Renal cortex interstitium (tissue), 15 donors: ENCODE measurements around the gene HOXB4. TPM values are rescaled to one million over a fixed set of nuclear protein-coding genes. Genes with fewer than 3 reads are reported as not detected.
A peak's percentile ranks its signal among the peaks of the same experiment; 100 is the strongest.

Experiments used
- DNase-seq, 11 donors: peaks; one replicate each; pipeline ENCODE4 v3.0.0-alpha.2; 2013; ENCODE audit warnings: low read depth in 9 of 11, low spot score in 4 of 11; ENCODE audit errors: extremely low read depth in 1 of 11
- long read RNA-seq, 16 experiments: transcript quantifications; one replicate each; lab custom pipeline, GENCODE V29; 2026
- polyA plus RNA-seq, 3 donors: library from polyadenylated mRNA; unstranded; fragments of 120-200 nt; gene quantifications; one replicate each; pipeline ENCODE4 v1.2.1, GENCODE V29; 2013; ENCODE audit not compliant: insufficient read length in 3 of 3

The HOXB4 gene
- 10 to 100 TPM; 12.3 to 26.4 (median 15.6) TPM for polyA plus RNA-seq
- long read RNA-seq, donor 1, partial matches to known transcripts: 6 of 10 reads
- long read RNA-seq, donor 1, other reads (novel, unspliced or antisense): 0 of 10 reads
- long read RNA-seq, donor 2, transcript HOXB4-201 (2 exons, 3,757 nt): major isoform, 8 of 8 reads
- long read RNA-seq, donor 2, partial matches to known transcripts: 0 of 8 reads
- long read RNA-seq, donor 2, other reads (novel, unspliced or antisense): 0 of 8 reads
- long read RNA-seq, donor 3, transcript HOXB4-201 (2 exons, 3,757 nt): major isoform, 10 of 10 reads
- long read RNA-seq, donor 3, partial matches to known transcripts: 0 of 10 reads
- long read RNA-seq, donor 3, other reads (novel, unspliced or antisense): 0 of 10 reads
- long read RNA-seq, donor 4, partial matches to known transcripts: 0 of 4 reads
- long read RNA-seq, donor 4, other reads (novel, unspliced or antisense): 0 of 4 reads
- long read RNA-seq, donor 5: 0 reads
- long read RNA-seq, donor 6, partial matches to known transcripts: 0 of 4 reads
- long read RNA-seq, donor 6, other reads (novel, unspliced or antisense): 0 of 4 reads
- long read RNA-seq, donor 7, transcript HOXB4-201 (2 exons, 3,757 nt): major isoform, 8 of 8 reads
- long read RNA-seq, donor 7, partial matches to known transcripts: 0 of 8 reads
- long read RNA-seq, donor 7, other reads (novel, unspliced or antisense): 0 of 8 reads
- long read RNA-seq, donor 8: 0 reads
- long read RNA-seq, donor 9, partial matches to known transcripts: 0 of 3 reads
- long read RNA-seq, donor 9, other reads (novel, unspliced or antisense): 0 of 3 reads
- long read RNA-seq, donor 10, partial matches to known transcripts: 0 of 3 reads
- long read RNA-seq, donor 10, other reads (novel, unspliced or antisense): 0 of 3 reads
- long read RNA-seq, donor 11, partial matches to known transcripts: 0 of 3 reads
- long read RNA-seq, donor 11, other reads (novel, unspliced or antisense): 0 of 3 reads
- long read RNA-seq, donor 12, partial matches to known transcripts: 0 of 3 reads
- long read RNA-seq, donor 12, other reads (novel, unspliced or antisense): 0 of 3 reads
- long read RNA-seq, donor 13: 0 reads
- long read RNA-seq, donor 14, transcript HOXB4-201 (2 exons, 3,757 nt): major isoform, 5 of 5 reads
- long read RNA-seq, donor 14, partial matches to known transcripts: 0 of 5 reads
- long read RNA-seq, donor 14, other reads (novel, unspliced or antisense): 0 of 5 reads
- long read RNA-seq, donor 15, partial matches to known transcripts: 0 of 1 reads
- long read RNA-seq, donor 15, other reads (novel, unspliced or antisense): 0 of 1 reads
- long read RNA-seq, donor 16, transcript HOXB4-201 (2 exons, 3,757 nt): major isoform, 16 of 16 reads
- long read RNA-seq, donor 16, partial matches to known transcripts: 0 of 16 reads
- long read RNA-seq, donor 16, other reads (novel, unspliced or antisense): 0 of 16 reads

- DNase-seq: peak in 1 of 11 donors; percentile 85
Observed at GRCh38 chr17:48577946-48578615, at the start of gene HOXB4. HOXB4 (minus strand) TSS chr17:48578350; CDS start chr17:48578319, 31 bp downstream.

- no peak for DNase-seq
Observed at GRCh38 chr17:48627118-48627597, 49.0 kb upstream of the HOXB4 start.

DNA sequence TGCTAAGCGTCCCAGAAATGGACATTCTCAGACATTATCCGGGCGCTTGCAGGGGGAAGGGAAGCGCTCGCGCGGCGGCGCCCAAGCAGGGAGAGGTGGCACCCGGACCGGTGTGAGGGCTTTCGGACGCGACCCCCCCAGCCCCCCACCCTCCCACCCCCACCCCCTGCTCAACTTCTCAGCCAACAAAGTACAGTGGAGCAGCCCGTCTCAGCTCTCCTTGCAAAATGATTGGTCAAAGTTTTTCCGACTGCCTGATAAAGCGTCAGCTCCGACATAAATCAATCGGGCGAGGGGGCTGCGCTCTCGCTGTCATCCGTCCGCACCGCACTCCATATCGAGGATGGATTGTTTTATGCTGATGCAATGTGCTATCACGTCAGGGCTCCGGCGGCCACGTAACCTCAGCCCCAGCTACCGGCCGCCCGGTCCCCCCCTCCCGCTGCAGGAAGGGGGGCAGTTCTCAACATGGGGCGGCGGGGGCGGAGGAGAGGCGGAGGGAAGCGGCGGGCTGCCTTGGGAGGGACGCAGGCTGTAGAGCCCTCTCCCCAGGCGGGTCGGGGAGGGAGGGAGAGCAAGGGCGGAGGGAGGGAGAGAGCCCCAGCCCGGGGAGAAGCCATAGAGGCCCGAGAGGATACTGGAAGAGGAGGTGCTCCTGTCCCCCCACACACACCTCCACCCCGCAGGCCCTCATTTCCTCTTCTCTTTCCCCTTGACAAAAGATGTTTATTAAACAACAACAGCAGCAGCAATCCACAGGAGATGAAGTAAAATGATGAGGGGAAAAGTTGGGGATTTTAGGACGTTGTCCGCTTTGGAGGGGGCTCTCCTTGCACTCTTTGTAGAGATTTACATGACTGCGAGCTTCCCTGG is 48.3 kb upstream of the HOXB4 start, which contains the start of gene HOXB9:
TSS of gene HOXB9 (minus strand) at position 114 of the 873 bp plus-strand sequence. CDS start at position 25, 89 bp downstream.
- peak in 1 of 11 donors; percentile 87 for DNase-seq

DNA sequence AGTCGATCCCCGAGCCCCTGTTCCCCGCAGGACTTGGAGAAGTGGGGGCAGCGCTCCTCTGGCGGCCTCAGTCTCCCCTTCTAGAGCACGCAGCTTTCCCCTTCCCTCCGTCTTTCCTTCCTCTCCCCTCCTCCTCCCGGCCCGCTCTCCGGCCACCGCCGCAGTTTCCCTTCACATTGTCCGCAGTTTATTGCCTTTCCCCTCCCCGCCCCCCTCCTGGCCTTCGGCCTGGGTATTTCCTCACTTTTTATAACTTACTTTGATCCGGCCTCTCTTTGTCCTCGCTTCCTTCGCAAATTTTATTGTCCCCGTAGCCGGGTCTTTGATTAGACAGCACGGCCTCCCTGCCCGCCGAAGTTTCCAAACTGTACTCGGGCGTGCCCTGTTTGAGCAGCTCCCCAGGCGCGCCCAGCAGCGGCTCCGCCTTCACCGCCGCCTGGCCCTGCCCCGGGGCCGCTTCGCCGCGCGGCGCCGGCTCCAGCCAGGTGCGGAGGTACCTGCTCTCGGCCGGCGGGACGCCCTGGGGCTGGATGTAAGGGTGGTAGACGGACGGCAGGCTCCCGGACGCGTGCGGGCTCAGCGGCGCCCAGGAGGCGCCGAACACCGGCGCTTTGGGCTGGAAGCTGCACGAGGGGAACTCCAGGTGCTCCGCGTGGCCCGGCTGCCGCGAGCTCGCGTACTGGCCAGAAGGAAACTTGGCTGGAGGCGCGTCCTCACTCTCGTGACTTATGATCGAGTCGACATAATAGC is 47.5 kb upstream of the HOXB4 start:
- no peak for DNase-seq

DNA sequence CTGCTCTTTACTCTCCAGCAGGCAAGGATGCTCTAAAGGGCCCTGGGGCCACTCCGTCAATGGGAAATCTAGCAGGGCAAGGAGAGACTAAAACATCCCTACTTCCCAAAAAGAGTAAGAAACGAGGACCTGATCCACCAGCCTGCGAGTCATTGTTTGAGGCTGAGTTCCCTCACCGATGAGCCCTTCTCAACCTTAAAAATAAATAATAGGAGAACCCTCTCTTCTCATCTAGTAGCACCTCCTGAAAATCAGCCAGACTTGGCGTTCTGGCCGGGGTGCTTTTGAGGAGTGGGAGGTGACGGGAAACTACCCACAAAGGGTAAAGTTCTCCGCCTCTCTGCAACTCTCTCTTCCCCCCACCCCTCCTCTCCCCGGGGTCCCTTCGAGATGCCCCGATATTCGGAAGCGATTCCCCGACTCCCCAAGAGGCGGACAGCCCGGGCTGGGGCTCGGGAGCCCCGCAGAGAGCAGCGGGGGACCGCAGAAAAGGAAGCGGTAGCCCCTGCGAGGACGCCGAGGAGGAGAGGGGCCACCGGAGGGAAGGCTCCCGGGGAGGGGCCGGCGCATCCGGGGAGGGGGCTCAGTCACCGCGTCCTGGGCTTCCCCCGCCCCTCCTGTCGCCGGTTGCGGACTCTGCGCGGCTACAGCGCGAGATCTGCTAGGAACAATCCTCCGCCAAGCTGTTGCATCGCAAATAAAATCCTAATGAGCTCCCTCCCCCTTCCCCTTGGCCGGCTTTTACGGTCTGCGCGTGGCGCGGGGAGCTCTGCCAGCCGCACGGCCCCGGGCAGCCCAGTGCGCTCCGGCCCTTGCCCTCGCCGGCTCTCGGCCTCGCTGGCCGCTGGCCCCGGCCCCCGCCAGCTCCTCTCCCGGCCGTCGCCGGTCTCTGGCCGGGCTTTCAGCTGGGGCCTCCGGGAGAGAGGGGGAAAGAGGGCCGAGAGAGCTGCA is 46.7 kb upstream of the HOXB4 start:
- peak in 1 of 11 donors; percentile 11 for DNase-seq

- no peak for DNase-seq
Observed at GRCh38 chr17:48624118-48624517, 46.0 kb upstream of the HOXB4 start.

DNA sequence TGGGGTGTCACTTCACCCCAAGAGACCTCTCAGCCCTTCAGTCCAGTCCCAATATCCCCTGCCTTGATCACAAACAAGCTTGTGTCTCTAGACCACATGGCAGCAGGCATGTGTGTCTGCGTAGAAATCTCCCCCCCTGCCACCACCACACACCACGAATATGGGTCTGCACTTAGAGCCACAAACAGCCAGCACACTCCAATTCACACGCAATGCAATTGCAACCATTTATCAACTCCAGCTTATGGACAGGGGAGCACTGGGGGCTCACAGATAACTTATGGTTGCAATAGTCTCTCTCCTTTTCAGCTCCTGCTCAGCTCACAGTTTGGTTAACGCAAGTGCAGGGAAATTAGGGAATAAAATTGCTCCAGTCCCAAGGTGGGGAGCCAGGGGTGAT is 45.4 kb upstream of the HOXB4 start:
- no peak for DNase-seq

DNA sequence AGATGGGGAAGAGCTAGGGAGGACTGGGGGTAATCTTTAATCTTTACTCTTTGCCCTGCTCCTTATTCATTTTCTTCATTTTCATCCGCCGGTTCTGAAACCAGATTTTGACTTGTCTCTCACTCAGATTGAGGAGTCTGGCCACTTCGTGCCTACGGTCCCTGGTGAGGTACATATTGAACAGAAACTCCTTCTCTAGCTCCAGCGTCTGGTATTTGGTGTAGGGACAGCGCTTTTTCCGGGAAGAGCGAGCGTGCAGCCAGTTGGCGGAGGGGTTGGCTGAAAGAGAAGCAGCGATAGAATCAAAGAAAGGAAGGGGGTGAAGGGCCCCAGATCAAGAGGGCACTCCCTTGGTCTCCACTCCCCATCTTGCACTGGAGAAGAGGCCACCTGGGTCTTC is 44.7 kb upstream of the HOXB4 start:
- no peak for DNase-seq

- no peak for DNase-seq
Observed at GRCh38 chr17:48621410-48622392, 43.6 kb upstream of the HOXB4 start.

DNA sequence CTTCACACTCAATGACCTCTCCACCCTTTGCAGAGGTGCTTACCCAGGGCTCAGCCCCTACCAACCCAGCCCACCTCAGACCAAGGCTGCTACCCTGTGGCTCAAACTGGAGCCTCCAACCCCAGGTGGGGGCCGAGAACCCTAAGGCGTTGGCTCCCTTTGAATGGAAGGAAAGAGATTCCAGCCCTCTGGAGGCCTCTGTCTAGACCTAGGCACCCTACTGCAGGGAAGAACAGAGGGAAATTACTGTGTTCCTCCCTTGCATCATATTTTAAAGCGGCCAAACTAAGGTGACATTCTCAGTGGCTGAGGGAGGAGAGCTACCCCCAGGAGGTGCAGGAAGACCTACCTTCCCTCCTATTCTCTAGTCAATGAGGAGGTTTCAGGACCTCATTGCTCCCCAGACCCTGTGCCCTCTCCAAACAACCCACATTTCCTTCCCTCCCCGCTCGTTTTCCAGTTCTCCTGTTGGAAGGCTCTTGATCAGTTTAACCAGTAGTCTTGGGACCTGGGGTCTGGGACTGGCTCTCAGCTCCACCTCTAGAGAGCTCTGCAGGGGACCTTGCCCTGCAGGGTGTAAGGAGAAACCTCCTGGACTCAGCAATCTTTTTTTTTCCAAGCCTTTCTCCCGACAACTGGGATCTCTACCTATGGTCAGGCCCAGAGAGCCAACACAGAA is 42.5 kb upstream of the HOXB4 start:
- DNase-seq: peak in 1 of 11 donors; percentile 37

GRCh38 chr17:48619826-48620449 is 41.8 kb upstream of the HOXB4 start:
- DNase-seq: peak in 1 of 11 donors; percentile 35

- peak in 9 of 11 donors; percentile 87 to 91 (median 88) for DNase-seq
Observed at GRCh38 chr17:48618256-48618896, 40.2 kb upstream of the HOXB4 start.
